K562 (cell line): Measurements from ENCODE around the gene TNPO2. TPM values are rescaled to one million over a fixed set of nuclear protein-coding genes. Genes with fewer than 3 reads are reported as not detected.
A peak's percentile ranks its signal among the peaks of the same experiment; 100 is the strongest.

Experiments used
- EGR1 ChIP-seq: fragments of 450-650 bp; conservative IDR thresholded peaks from 2 replicates; pipeline ENCODE4 v1.6.1; 2017; ENCODE audit warnings: mild to moderate bottlenecking
- HCFC1 ChIP-seq: IDR thresholded peaks from 2 replicates; pipeline ENCODE4 v1.6.1; 2012; ENCODE audit warnings: low read depth, low read length, improper control_type of control experiment
- HDAC8 ChIP-seq: fragments of 450-650 bp; IDR thresholded peaks from 2 replicates; pipeline ENCODE4 v1.6.1; 2016; ENCODE audit warnings: mild to moderate bottlenecking, missing genetic modification characterization, moderate library complexity, missing compliant biosample characterization
- KLF10 ChIP-seq: fragments of 250-450 bp; sonication (Bioruptor Pico); IDR thresholded peaks from 2 replicates; pipeline ENCODE4 v1.6.1; 2021; ENCODE audit warnings: matching md5 sums
- MXI1 ChIP-seq: IDR thresholded peaks from 2 replicates; pipeline ENCODE4 v1.6.1; 2011; ENCODE audit warnings: low read depth, mild to moderate bottlenecking, improper control_type of control experiment, low read length
- RUNX1 ChIP-seq: sonication (generic); IDR thresholded peaks from 2 replicates; pipeline ENCODE4 v1.6.1; 2016; ENCODE audit warnings: antibody characterized with exemption, low read depth
- ZBTB11 ChIP-seq, 3 experiments: fragments of 200-800 bp in 1 of 3; fragments of 250-450 bp in 1 of 3; fragments of 450-650 bp in 1 of 3; sonication (Bioruptor Pico) in 1 of 3; sonication (Bioruptor generic) in 1 of 3; formaldehyde crosslinking in 1 of 3; IDR thresholded peaks; 2 replicates each; pipeline versions ENCODE4 v1.6.1 to v1.8.0; 2016 to 2022; ENCODE audit warnings: mild to moderate bottlenecking in 2 of 3, missing genetic modification characterization in 2 of 3, missing compliant biosample characterization in 1 of 3, moderate library complexity in 1 of 3
- ZBTB40 ChIP-seq, 2 experiments: fragments of 450-650 bp in 1 of 2; sonication (generic) in 1 of 2; formaldehyde crosslinking in 1 of 2; IDR thresholded peaks; 2 replicates each; pipeline versions ENCODE4 v1.7.1 to v1.9.0; 2016 to 2022; ENCODE audit warnings: inconsistent platforms in 1 of 2, mild to moderate bottlenecking in 1 of 2, missing genetic modification reagents in 1 of 2
- ZBTB43 ChIP-seq: sonication (generic); formaldehyde crosslinking; IDR thresholded peaks from 2 replicates; pipeline ENCODE4 v1.8.0; 2023; ENCODE audit warnings: mild to moderate bottlenecking, missing genetic modification reagents
- polyA plus RNA-seq, 8 experiments: library from polyadenylated mRNA; depleted of rRNA in 4 of 8; stranded (reverse) in 5 of 8; unstranded in 3 of 8; fragments of >200 nt; fragmentation: Nextera tagmentation in 2 of 8; fragmentation: Illumina TruSeq in 1 of 8; extraction: Ambion mirVana in 2 of 8; extraction: Trizol in 1 of 8; gene quantifications; 2 replicates each; pipeline versions ENCODE4 v1.2.1 to v1.2.3, GENCODE V29; 2011 to 2014; ENCODE audit warnings: inconsistent platforms in 1 of 8, missing spikeins in 1 of 8
- total RNA-seq, 7 experiments: library from RNA; depleted of rRNA in 6 of 7; stranded (reverse); fragments of >200 nt in 6 of 7; fragmentation: Illumina TruSeq in 2 of 7; extraction: Trizol in 2 of 7; gene quantifications; 2 replicates each; pipeline versions ENCODE4 v1.2.1 to v1.2.3, GENCODE V29; 2011 to 2021; ENCODE audit warnings: low replicate concordance in 1 of 7

TNPO2 gene
- total and polyA plus RNA-seq, 9 of the 15 experiments (the other 6 are each of a cell fraction or from before 2014, with no cell fraction given): 6.0 to 126 (median 53.8) TPM

GRCh38 chr19:12681074-12681987, 42.4 kb downstream of the TNPO2 start, which contains the start of gene DHPS (continued):
- TF ChIP-seq ZBTB40 (IDR thresholded peaks at IDR 0.05) (peak; percentile 97), ZBTB40 (CRISPR knock-in tag; IDR thresholded peaks at IDR 0.05) (no peak), KLF10 (no peak), MXI1 (no peak), RUNX1 (no peak), EGR1 (peak; percentile 89), ZBTB11 (CRISPR knock-in tag; IDR thresholded peaks at IDR 0.05) (peak; percentile 54 to 94 (median 64); a peak in 5 of 6 replicates), HDAC8 (tag) (peak; percentile 80), HCFC1 (peak; percentile 79), ZBTB43 (peak; percentile 71; the same call in 1 of the 2 replicates)
